Central memory CD8-positive, alpha-beta T cell (primary cell): ENCODE results near the gene PIP5KL1.

Experiments
- ATAC-seq: fragments of 150-1000 bp; cut with Tn5 transposase; replicated peaks from 2 replicates; pipeline ENCODE4 v1.10.0; 2022; ENCODE audit warnings: mild to moderate bottlenecking, moderate FRiP score, moderate number of reproducible peaks; ENCODE audit not compliant: poor library complexity, severe bottlenecking; ENCODE audit errors: extremely low read depth
- DNase-seq, 2 donors: peaks; one replicate each; pipeline ENCODE4 v3.0.0; 2021; ENCODE audit warnings: low spot score in 2 of 2
- H3K27ac Mint-ChIP-seq: one replicate; pipeline ENCODE4 v1.8.0; 2022; ENCODE audit warnings: low read depth, mild to moderate bottlenecking, moderate library complexity, mixed read lengths
- H3K27me3 Mint-ChIP-seq: one replicate; pipeline ENCODE4 v1.8.0; 2022; ENCODE audit warnings: mixed read lengths
- H3K36me3 Mint-ChIP-seq: one replicate; pipeline ENCODE4 v1.8.0; 2022; ENCODE audit warnings: mild to moderate bottlenecking, moderate library complexity, mixed read lengths; ENCODE audit not compliant: insufficient read depth
- H3K4me1 Mint-ChIP-seq: one replicate; pipeline ENCODE4 v1.8.0; 2022; ENCODE audit warnings: mixed read lengths
- H3K4me3 Mint-ChIP-seq: one replicate; pipeline ENCODE4 v1.8.0; 2022; ENCODE audit warnings: mild to moderate bottlenecking, moderate library complexity, mixed read lengths
- H3K9me3 Mint-ChIP-seq: one replicate; pipeline ENCODE4 v1.8.0; 2022; ENCODE audit warnings: mixed read lengths

Gene PIP5KL1, protein sequence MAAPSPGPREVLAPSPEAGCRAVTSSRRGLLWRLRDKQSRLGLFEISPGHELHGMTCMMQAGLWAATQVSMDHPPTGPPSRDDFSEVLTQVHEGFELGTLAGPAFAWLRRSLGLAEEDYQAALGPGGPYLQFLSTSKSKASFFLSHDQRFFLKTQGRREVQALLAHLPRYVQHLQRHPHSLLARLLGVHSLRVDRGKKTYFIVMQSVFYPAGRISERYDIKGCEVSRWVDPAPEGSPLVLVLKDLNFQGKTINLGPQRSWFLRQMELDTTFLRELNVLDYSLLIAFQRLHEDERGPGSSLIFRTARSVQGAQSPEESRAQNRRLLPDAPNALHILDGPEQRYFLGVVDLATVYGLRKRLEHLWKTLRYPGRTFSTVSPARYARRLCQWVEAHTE

DNA sequence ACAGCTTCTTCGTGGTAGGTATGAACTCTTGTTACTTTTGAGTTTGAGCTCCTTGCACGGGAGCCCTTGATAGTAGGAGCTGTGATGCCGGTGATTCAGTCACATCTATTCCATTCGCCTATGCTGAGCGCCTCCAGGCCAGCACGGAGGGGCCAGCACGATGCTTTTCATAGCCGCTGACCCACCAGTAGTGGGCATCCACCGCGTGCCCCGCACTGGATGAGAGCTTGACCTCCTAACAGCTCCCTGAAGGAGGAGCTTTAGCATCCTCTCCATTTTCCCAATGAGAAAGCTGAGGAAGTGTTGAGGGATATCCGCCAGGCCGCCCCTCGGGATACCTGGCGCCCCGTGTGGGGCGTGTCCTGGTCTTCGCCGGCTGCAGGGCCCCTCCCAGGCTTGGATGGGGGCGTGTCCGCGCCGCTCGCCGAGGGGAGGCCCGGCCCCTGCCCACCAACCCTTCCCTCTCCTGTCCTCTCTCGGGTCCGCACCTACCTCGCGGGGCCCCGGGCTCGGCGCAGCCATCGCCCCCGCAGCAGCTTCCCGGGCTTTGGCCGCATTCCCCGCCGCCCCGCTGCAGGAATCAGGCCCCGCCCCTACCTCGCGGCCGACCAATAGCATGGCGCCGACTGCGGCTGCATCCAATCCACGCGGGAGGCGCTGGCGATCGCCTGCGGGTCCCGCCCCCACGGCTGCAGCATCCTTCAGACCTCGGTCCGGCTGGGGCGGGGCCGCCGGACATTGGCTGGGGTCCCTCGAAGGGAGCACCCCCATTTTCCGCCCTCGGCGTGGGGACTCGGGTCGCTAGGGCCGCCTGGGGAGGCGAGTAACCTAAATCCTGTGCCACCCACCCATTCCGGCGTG is at the start of gene PIP5KL1:
TSS of gene PIP5KL1 (minus strand) at position 547 of the 861 bp plus-strand sequence. CDS start at position 522, 25 bp downstream.
- Mint-ChIP-seq H3K9me3 (no peaks in the 10 kb centered on the region), H3K36me3 (peaks cover 9% of the 10 kb centered on the region), H3K27me3 (peaks cover 9% of the 10 kb centered on the region), H3K4me3 (peak within 1 kb of the TSS; percentile 74), H3K4me1 (peaks cover 30% of the 10 kb centered on the region), H3K27ac (no peak within 1 kb of the TSS)
- DNase-seq = peak in 1 of 2 donors; percentile 45
- peak; percentile 62 for ATAC-seq

DNA sequence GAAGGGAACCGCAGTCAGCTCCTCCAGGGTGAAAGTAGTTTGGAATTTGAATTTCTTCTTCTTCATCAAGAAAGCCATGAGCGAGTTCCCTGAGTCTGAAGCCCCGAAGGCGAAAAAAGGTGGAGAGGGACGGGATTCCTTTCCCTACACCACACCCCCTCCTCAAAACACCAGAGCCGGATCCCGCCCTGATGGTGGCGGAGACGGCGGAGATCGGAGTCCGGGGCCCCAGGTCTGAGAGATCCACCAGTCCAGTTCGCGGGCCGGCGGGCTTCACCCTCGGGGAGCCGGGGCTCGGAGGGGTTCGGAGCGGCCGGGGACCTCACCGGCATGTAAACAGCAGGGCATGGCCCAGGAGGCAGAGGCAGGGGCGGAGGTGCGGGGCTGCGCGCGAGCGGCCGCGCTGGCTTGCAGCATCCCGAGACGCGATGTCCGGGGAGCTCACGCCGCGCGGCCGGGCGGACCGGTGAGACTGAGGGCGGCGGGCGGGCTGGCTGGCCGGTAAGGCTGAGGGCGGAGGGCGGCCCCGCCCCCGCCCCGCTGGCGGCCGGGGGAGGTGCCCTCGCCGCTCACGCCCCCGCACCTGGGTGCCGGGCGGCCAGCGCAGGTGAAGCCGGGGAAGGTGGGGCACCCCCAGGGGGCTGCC is 49.6 kb upstream of the PIP5KL1 start:
- no peaks in the 10 kb centered on the region for H3K27me3 Mint-ChIP-seq
- peak; percentile 26 for ATAC-seq

GRCh38 chr9:127979333-127980059 is 48.9 kb upstream of the PIP5KL1 start:
- Mint-ChIP-seq H3K27ac (peak overlapping the region; percentile 94), H3K4me3 (peak overlapping the region; percentile 94), H3K36me3 (peaks cover 31% of the 10 kb centered on the region), H3K27me3 (no peaks in the 10 kb centered on the region), H3K4me1 (peaks cover 56% of the 10 kb centered on the region), H3K9me3 (no peaks in the 10 kb centered on the region)
- ATAC-seq (no peak), DNase-seq (no peak)

More for the DNA sequence above, 49.6 kb upstream of the PIP5KL1 start:
- H3K36me3 Mint-ChIP-seq = peaks cover 31% of the 10 kb centered on the region
- DNase-seq = no peak
- H3K9me3 Mint-ChIP-seq = no peaks in the 10 kb centered on the region
- peak overlapping the region; percentile 94 for H3K27ac Mint-ChIP-seq
- peaks cover 49% of the 10 kb centered on the region for H3K4me1 Mint-ChIP-seq
- H3K4me3 Mint-ChIP-seq = peak overlapping the region; percentile 94

DNA sequence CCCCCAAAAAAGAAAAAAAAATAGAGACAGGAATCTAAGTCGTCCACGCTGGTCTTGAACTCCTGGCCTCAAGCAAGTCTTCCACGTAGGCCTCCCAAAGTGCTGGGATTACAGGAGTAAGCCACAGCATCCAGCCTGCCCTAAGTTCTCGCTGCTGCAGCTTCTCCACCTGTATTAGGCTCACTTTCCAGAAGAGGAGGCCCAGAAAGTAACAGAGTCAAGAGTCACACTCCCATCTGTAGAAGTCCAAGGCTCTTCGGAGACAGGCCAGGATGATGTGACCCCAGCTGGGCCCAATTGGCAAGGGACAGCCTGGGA is 48.4 kb upstream of the PIP5KL1 start:
- Mint-ChIP-seq H3K27ac (peak overlapping the region; percentile 94), H3K36me3 (peaks cover 33% of the 10 kb centered on the region), H3K9me3 (no peaks in the 10 kb centered on the region), H3K27me3 (no peaks in the 10 kb centered on the region), H3K4me3 (peak overlapping the region; percentile 94), H3K4me1 (peaks cover 61% of the 10 kb centered on the region)
- no peak for ATAC-seq
- DNase-seq = no peak

GRCh38 chr9:127977884-127978647 is 47.5 kb upstream of the PIP5KL1 start:
- H3K36me3 Mint-ChIP-seq = peaks cover 33% of the 10 kb centered on the region
- H3K4me1 Mint-ChIP-seq = peaks cover 58% of the 10 kb centered on the region
- no peaks in the 10 kb centered on the region for H3K27me3 Mint-ChIP-seq
- peak overlapping the region; percentile 94 for H3K27ac Mint-ChIP-seq
- no peak for ATAC-seq
- H3K9me3 Mint-ChIP-seq = no peaks in the 10 kb centered on the region
- no peak for DNase-seq
- H3K4me3 Mint-ChIP-seq = peak overlapping the region; percentile 94

DNA sequence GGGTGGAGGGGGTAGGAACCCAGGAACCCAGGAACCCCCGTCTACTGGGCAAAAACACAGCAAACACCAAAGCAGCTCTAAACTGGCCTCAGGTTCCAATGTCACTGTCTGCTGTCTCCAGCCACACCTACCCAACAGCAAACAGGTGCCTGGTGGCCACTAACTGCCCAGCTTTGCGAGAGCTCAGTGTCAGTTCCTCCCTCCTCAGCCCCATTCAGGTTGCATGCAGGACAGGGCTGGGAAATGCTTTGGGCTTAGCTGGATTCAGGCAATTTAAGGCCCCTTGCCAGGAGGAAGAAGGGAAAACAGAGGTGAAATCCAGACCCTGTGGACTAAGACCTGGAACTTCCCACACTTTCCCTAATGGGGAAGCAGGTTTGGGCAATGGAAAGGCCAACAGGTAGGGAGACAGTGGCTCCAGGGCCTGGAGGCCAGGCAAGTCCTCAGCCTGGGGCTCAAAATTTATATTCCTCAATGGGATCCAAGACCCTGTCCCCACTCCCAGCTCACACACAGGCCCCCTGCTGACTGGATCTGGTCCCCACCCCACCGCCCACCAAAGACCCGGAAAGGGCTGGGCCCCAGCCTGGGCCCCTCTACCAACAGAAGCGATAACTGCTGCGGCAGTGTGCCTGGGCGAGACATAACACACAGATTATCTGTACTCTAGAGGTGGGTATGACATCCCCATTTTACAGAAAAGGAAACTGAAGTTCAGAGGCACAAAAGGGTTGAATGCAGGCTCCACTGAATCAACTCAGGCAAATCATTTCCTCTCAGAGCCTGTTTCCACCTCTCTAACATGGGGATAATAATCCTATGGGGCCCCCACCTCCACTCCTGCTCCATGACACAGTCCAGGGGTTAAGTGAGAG is 46.7 kb upstream of the PIP5KL1 start:
- Mint-ChIP-seq H3K27ac (peak overlapping the region; percentile 94), H3K4me1 (peaks cover 66% of the 10 kb centered on the region), H3K4me3 (peak overlapping the region; percentile 94), H3K36me3 (peaks cover 36% of the 10 kb centered on the region), H3K27me3 (no peaks in the 10 kb centered on the region), H3K9me3 (no peaks in the 10 kb centered on the region)
- no peak for DNase-seq
- no peak for ATAC-seq

DNA sequence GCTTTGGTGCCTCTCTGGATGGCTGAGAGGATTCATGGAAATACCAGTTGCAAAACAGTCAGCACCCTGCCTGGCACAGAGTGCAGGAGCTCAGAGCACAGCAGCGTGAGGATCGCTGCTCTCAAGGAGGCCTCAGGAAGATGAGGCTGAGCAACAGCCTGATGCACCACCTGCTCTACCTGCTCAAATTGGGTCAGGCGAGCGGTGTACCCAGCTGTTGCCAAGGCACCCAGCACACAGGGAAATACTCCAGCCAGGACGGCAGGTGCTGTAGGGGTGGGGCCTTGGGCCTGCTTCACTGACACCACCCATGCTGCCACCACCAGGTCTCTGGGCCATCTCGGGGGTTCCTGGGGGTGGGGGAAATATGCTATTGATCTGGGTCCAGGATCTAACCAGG is 45.9 kb upstream of the PIP5KL1 start:
- Mint-ChIP-seq H3K4me3 (peak overlapping the region; percentile 94), H3K36me3 (peaks cover 35% of the 10 kb centered on the region), H3K4me1 (peaks cover 69% of the 10 kb centered on the region), H3K27me3 (no peaks in the 10 kb centered on the region), H3K27ac (peak overlapping the region; percentile 94), H3K9me3 (no peaks in the 10 kb centered on the region)
- ATAC-seq (no peak), DNase-seq (no peak)

DNA sequence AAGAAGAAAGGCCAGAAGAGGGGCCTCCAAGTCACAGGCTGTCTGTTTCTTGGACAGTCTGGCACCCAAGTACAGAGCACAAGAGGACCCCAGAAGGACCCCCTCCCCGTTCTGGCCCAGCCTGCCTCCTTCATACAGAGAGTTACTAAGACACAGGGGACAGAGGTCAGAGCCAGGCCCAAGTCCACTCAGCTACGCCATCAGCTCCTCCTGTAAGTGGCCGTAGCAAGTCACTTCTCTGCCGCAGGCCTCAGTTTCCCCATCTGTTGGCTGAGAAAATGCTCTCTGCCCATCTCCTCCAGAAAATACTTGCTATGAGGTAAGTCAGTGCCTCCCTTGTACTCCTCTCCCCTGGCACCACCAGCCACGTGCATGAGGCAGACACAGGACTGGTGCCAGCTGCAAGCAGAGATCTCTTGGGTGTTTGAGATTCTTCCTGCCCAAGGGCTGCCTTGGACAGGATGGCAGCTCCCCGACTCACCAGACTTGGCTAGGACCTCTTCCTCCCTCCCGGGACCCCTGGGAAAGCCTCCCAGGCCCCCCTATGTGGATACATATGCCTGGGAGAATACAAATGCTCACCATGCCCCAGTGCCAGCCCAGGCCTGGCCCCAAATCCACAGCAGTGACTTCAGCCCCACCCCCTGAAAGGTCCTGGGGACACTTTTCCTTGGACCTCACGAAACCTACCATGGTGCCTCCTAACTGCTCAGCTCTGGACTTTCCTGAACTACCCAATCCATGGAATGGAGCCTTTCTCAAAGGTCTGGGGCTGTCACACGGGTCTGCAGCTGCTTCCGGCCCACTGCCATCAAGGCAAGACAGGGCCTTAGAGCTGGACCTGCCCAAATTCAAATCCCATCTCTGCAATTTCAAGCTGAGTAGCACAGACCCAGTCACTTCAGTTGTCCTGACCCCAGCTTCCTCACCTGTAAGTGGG is 45.1 kb upstream of the PIP5KL1 start:
- DNase-seq = no peak
- Mint-ChIP-seq H3K4me3 (peak overlapping the region; percentile 94), H3K9me3 (no peaks in the 10 kb centered on the region), H3K4me1 (peaks cover 73% of the 10 kb centered on the region), H3K27me3 (no peaks in the 10 kb centered on the region), H3K27ac (peak overlapping the region; percentile 94), H3K36me3 (peaks cover 34% of the 10 kb centered on the region)
- no peak for ATAC-seq

- ATAC-seq (no peak), DNase-seq (no peak)
- peaks cover 81% of the 10 kb centered on the region for H3K4me1 Mint-ChIP-seq
- no peaks in the 10 kb centered on the region for H3K27me3 Mint-ChIP-seq
- peak overlapping the region; percentile 94 for H3K4me3 Mint-ChIP-seq
- no peaks in the 10 kb centered on the region for H3K9me3 Mint-ChIP-seq
- peak overlapping the region; percentile 94 for H3K27ac Mint-ChIP-seq
- peaks cover 36% of the 10 kb centered on the region for H3K36me3 Mint-ChIP-seq
These were observed 44.2 kb upstream of the PIP5KL1 start for GRCh38 chr9:127974769-127975261.
